Activated CD4-positive, alpha-beta memory T cell treated with anti-CD3 and anti-CD28 coated beads, Interleukin-2, amount 10 ng/mL, durations not matched to agents 7 days and 5 days (primary cell): ENCODE results near the gene KIAA0825. TPM values are rescaled to one million over a fixed set of nuclear protein-coding genes. Genes with fewer than 3 reads are reported as not detected.

Experiments used
- CTCF ChIA-PET: fragments of 350-600 bp; sonication (Branson Sonifier 250); formaldehyde crosslinking; loops from one replicate; lab custom pipeline; 2021; ENCODE audit warnings: antibody characterized with exemption, inconsistent platforms; lab: Charles Lee
- POLR2A ChIA-PET: fragments of 350-600 bp; sonication (Branson Sonifier 250); formaldehyde crosslinking; loops from one replicate; lab custom pipeline; 2021; ENCODE audit warnings: antibody characterized with exemption; lab: Charles Lee
- DNase-seq: peaks from one replicate; pipeline ENCODE4 v3.0.0-alpha.2; 2020
- H3K27ac Mint-ChIP-seq: one replicate; pipeline ENCODE4 v1.8.0; 2021; ENCODE audit warnings: mild to moderate bottlenecking, mixed read lengths
- H3K27me3 Mint-ChIP-seq: one replicate; pipeline ENCODE4 v1.8.0; 2021; ENCODE audit warnings: mixed read lengths
- H3K36me3 Mint-ChIP-seq: one replicate; pipeline ENCODE4 v1.8.0; 2021; ENCODE audit warnings: low read depth, mixed read lengths
- H3K4me1 Mint-ChIP-seq: one replicate; pipeline ENCODE4 v1.8.0; 2021; ENCODE audit warnings: mixed read lengths
- H3K4me3 Mint-ChIP-seq: one replicate; pipeline ENCODE4 v1.8.0; 2021; ENCODE audit warnings: mild to moderate bottlenecking, mixed read lengths
- H3K9me3 Mint-ChIP-seq: one replicate; pipeline ENCODE4 v1.8.0; 2021; ENCODE audit warnings: mixed read lengths
- total RNA-seq, 2 experiments: library from RNA; stranded (reverse); gene quantifications; one replicate each; pipeline ENCODE4 v1.2.3, GENCODE V29; 2021

Gene KIAA0825
- total RNA-seq, 2 experiments from 2014 or later: 1.5 to 1.7 TPM

DNA sequence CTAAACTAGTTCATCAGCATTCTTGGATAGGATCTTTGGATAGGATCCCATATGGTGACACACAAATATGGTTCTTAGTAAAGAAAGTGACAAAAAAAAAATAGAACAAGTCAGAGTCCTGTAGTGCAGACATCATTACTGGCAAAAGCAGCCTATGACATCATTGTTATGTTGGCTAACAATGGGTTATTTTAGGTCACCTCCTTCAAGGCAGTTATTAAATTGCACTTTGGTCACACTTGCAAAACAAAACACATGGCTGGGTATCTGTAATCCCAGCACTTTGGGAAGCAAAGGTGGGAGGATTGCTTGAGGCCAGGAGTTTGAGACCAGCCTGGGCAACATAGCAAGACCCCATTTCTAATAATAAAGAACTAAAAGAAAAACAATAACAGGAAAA, 185.9 kb downstream of the KIAA0825 start:
- DNase-seq: no peak
- H3K4me1 Mint-ChIP-seq: no peaks in the 10 kb centered on the region
- H3K9me3 Mint-ChIP-seq: no peaks in the 10 kb centered on the region
- H3K27me3 Mint-ChIP-seq: no peaks in the 10 kb centered on the region
- H3K27ac Mint-ChIP-seq: no peak overlapping the region
- CTCF ChIA-PET: no interaction called here
- no peak overlapping the region for H3K4me3 Mint-ChIP-seq
- H3K36me3 Mint-ChIP-seq: no peaks in the 10 kb centered on the region
- POLR2A ChIA-PET: no interaction called here

DNA sequence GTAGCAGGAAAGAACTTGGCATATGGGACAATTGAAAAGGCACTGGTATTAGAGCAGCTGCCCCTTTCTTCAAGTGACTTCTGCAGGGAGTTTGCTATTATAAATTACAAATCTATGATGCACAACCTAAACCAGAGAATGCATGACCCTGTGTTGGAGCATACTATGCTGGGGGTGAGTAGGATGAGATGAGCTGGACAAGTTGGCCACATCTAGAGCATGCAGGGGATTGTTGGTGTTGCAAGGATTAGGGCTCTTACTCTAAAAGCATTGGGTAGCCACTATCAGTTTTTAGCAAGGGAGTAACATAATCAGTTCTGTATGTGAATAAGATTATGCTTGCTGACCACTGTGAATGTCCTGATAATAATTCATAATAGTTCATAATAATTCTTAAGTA, 186.7 kb downstream of the KIAA0825 start:
- no peak overlapping the region for H3K27ac Mint-ChIP-seq
- DNase-seq: no peak
- H3K9me3 Mint-ChIP-seq: no peaks in the 10 kb centered on the region
- H3K4me3 Mint-ChIP-seq: no peak overlapping the region
- H3K36me3 Mint-ChIP-seq: no peaks in the 10 kb centered on the region
- POLR2A ChIA-PET: no interaction called here
- no peaks in the 10 kb centered on the region for H3K4me1 Mint-ChIP-seq
- H3K27me3 Mint-ChIP-seq: no peaks in the 10 kb centered on the region
- CTCF ChIA-PET: no interaction called here

DNA sequence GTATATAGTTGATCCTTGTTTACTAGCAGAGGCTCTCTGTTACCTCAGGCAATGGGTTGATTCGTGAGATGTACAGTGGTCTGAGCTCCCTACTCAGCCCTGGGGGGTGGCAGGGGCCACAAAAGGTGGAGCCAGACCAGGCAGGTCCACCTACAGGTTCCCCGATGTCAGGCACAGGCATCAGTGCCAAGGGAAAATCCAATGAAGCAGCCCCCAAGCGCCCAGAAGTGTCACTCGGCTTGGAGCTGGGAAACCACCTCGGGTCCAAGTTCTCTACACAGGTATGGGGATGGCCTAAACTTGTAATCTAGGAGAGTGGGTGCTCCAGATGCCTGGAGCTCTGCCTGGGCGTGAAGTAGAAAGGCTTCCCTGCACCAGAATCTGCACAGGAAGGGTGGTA, 188.8 kb downstream of the KIAA0825 start:
- no peaks in the 10 kb centered on the region for H3K27me3 Mint-ChIP-seq
- H3K36me3 Mint-ChIP-seq: no peaks in the 10 kb centered on the region
- H3K27ac Mint-ChIP-seq: no peak overlapping the region
- H3K4me1 Mint-ChIP-seq: no peaks in the 10 kb centered on the region
- no peaks in the 10 kb centered on the region for H3K9me3 Mint-ChIP-seq
- ChIA-PET CTCF (no interaction called here), POLR2A (no interaction called here)
- DNase-seq: no peak
- no peak overlapping the region for H3K4me3 Mint-ChIP-seq

DNA sequence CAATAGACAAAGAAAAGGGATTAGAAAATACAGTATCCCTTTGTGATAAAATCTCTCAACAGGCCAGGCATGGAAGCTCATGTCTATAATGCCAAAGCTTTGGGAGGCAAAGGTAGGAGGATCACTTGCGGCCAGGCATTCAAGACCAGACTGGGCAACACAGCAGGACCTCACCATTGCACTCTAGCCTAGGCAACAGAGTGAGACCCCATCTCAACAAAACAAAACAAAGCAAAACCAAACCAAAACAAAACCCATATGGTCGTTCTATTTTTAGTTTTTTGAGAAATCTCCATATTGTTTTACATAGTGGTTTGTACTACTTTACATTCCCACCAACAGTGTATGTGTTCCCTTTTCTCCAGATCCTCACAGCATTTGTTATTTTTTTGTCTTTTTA, 193.0 kb downstream of the KIAA0825 start:
- ChIA-PET POLR2A (no interaction called here), CTCF (no interaction called here)
- no peak for DNase-seq
- no peak overlapping the region for H3K27ac Mint-ChIP-seq
- H3K36me3 Mint-ChIP-seq: no peaks in the 10 kb centered on the region
- H3K27me3 Mint-ChIP-seq: no peaks in the 10 kb centered on the region
- H3K9me3 Mint-ChIP-seq: no peaks in the 10 kb centered on the region
- no peak overlapping the region for H3K4me3 Mint-ChIP-seq
- H3K4me1 Mint-ChIP-seq: no peaks in the 10 kb centered on the region

DNA sequence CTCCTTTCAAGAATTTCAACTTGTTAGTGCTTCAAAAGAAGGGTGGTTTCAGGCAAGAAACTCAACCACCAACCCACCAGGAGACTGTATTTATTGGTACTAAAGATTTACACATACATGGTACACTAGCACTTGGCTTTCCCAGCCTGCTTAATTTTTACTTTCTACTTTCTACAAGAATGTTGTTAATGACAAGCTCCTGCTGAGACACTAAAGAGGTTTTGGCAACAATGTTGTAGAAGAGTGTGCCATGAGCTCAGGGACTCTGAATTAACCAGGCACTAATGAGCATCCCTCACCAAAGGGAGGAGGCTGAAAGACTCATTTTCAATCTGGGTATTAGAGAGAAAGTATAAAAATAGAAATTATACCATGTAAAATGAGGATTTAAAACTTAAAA, 195.0 kb downstream of the KIAA0825 start:
- DNase-seq: no peak
- Mint-ChIP-seq H3K4me3 (no peak overlapping the region), H3K36me3 (no peaks in the 10 kb centered on the region), H3K9me3 (no peaks in the 10 kb centered on the region), H3K27me3 (no peaks in the 10 kb centered on the region), H3K4me1 (no peaks in the 10 kb centered on the region), H3K27ac (no peak overlapping the region)
- CTCF ChIA-PET: no interaction called here
- POLR2A ChIA-PET: no interaction called here

DNA sequence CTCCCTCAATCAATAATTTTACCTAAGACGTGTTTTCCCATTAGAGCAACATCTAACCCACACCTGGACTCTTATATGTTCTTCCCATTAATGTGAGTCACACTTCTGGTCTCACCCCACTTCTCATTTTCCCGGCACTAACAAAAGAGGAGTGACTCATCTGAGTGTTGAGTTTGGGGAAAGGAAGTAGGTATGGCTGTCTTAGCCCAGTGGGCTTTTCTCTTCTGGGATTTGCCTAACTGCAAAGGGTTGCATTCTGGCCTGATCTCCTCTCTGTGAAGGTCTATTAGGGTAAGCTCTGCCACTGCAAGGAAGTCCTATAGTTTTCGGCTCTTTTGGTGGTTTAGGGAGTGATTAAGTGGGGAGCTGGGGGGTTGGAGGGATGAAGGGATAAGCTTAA, 195.6 kb downstream of the KIAA0825 start:
- Mint-ChIP-seq H3K36me3 (no peaks in the 10 kb centered on the region), H3K27me3 (no peaks in the 10 kb centered on the region), H3K4me1 (no peaks in the 10 kb centered on the region), H3K9me3 (no peaks in the 10 kb centered on the region), H3K27ac (no peak overlapping the region), H3K4me3 (no peak overlapping the region)
- CTCF ChIA-PET: no interaction called here
- POLR2A ChIA-PET: no interaction called here
- DNase-seq: no peak

DNA sequence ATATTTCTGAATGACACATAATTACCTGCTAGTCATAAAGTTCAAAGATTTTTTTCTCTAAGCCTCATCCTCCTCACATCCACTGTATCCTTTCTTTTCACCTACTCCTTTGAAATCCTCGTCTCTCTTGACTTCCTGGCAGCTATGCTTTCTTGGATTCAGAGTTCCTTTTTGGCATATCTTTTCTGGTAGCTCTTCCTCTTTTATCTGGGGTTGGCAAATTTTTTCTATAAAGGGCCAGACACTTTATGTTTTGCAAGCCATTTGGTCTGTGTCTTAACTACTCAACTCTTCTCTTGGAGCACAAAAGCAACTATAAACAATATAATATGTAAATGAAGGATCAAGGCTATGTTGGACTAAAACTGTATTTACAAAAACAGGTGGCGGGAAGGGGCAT, 197.5 kb downstream of the KIAA0825 start:
- Mint-ChIP-seq H3K4me1 (no peaks in the 10 kb centered on the region), H3K27ac (no peak overlapping the region), H3K36me3 (no peaks in the 10 kb centered on the region), H3K9me3 (no peaks in the 10 kb centered on the region), H3K27me3 (no peaks in the 10 kb centered on the region), H3K4me3 (no peak overlapping the region)
- POLR2A ChIA-PET: no interaction called here
- CTCF ChIA-PET: no interaction called here
- no peak for DNase-seq

DNA sequence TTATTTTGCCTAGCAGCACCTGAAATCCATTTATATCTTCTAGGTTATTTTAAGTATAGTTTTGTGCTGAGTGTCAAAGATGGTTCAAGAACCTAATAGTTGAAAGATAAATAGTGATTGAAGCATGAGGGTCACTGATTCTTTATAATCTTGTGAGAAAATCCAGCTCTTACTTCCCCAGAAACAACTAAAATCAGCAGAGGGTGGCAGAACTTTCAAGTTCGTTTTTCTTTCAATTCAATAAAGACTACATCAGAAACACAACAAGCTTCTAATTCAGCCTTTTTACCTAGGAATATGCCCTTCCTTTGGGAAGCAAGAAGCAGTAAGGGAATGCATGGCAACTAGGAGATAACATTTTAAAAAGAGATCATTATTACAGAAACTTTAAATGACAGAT, 202.6 kb downstream of the KIAA0825 start:
- Mint-ChIP-seq H3K4me1 (no peaks in the 10 kb centered on the region), H3K4me3 (no peak overlapping the region), H3K27ac (no peak overlapping the region), H3K36me3 (no peaks in the 10 kb centered on the region), H3K27me3 (no peaks in the 10 kb centered on the region), H3K9me3 (no peaks in the 10 kb centered on the region)
- CTCF ChIA-PET: no interaction called here
- DNase-seq: no peak
- POLR2A ChIA-PET: no interaction called here

DNA sequence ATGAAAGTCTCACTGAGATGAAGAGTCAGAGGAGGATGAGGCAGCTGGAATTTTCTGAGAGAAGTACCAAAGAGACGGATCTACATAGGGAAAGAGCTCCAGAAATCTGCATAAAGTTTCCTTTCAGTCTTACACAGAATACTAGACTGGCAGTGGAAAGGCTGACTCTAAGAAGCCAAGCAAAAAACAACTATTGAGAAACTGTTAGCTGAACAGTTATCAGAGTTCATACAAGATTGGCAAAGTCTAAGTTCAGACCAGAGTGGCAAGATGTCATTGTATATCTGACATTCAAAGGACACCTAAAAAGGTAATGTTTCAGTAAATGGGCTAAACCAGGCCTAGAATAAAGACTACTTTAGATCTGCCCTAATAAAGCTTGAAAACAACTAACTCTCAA, 209.0 kb downstream of the KIAA0825 start:
- Mint-ChIP-seq H3K4me1 (no peaks in the 10 kb centered on the region), H3K4me3 (no peak overlapping the region), H3K36me3 (no peaks in the 10 kb centered on the region), H3K27me3 (no peaks in the 10 kb centered on the region), H3K27ac (no peak overlapping the region), H3K9me3 (no peaks in the 10 kb centered on the region)
- no peak for DNase-seq
- POLR2A ChIA-PET: no interaction called here
- CTCF ChIA-PET: no interaction called here

DNA sequence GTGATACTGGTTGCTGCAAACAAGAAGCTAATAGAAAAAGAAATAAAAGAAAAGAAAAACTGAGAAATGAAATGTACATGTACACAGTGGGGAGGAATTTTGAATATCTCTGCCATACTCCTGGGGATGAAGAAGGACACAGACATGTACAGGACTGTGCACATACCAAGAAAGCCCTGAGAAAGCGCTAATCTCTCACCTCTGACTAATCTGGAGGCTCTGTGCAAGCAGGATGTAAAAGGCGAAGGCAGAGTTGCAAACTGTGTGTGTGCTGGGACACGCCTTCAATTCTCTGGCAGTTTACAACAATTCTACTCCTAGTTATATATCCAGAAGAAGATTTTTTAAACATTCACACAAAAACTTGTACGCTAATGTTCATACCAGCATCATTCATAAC, 211.4 kb downstream of the KIAA0825 start:
- Mint-ChIP-seq H3K9me3 (no peaks in the 10 kb centered on the region), H3K27ac (no peak overlapping the region), H3K4me3 (no peak overlapping the region), H3K36me3 (no peaks in the 10 kb centered on the region), H3K27me3 (no peaks in the 10 kb centered on the region), H3K4me1 (no peaks in the 10 kb centered on the region)
- POLR2A ChIA-PET: no interaction called here
- CTCF ChIA-PET: no interaction called here
- DNase-seq: no peak

DNA sequence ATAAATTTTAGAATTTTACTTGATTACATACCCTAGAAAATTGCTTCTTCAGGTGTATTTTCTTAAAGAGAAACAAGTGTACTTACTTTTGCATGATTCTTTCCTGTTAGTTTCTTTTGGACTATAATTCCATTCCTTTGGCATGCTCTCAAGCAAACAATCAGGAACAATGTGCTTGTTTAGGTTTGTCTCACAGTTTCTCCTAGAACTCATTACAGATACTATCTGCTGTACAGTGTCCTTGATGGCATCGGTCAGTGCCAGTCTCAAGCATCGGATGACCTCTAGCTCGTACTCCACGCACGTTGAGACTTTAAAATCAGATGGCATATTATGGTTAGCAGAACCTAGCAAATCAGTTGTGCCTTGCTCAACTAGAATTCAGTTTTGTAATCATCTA, 214.9 kb downstream of the KIAA0825 start:
- ChIA-PET CTCF (no interaction called here), POLR2A (no interaction called here)
- no peaks in the 10 kb centered on the region for H3K36me3 Mint-ChIP-seq
- H3K9me3 Mint-ChIP-seq: no peaks in the 10 kb centered on the region
- no peak for DNase-seq
- no peaks in the 10 kb centered on the region for H3K4me1 Mint-ChIP-seq
- H3K27ac Mint-ChIP-seq: no peak overlapping the region
- no peaks in the 10 kb centered on the region for H3K27me3 Mint-ChIP-seq
- no peak overlapping the region for H3K4me3 Mint-ChIP-seq

DNA sequence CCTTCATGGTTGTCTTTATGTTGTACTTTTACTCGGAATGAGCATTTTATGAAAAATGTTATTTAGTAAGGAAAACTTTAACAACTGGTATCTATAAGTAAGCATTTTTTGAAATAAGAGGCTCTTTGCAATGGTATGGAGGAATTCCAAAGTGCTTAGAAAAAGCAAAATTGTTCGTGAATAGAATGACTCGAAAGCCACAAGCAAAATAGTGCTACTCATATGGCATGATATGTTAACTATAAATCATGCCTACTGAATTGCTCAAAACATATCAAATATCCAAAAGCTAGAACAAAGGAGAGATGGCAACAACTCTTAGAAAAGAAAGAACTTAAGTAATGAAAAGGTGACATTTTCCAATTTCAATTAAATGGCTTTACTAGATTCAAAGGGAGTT, 216.3 kb downstream of the KIAA0825 start:
- Mint-ChIP-seq H3K27me3 (no peaks in the 10 kb centered on the region), H3K27ac (no peak overlapping the region), H3K9me3 (no peaks in the 10 kb centered on the region), H3K4me1 (no peaks in the 10 kb centered on the region), H3K4me3 (no peak overlapping the region), H3K36me3 (no peaks in the 10 kb centered on the region)
- CTCF ChIA-PET: no interaction called here
- DNase-seq: no peak
- POLR2A ChIA-PET: no interaction called here

DNA sequence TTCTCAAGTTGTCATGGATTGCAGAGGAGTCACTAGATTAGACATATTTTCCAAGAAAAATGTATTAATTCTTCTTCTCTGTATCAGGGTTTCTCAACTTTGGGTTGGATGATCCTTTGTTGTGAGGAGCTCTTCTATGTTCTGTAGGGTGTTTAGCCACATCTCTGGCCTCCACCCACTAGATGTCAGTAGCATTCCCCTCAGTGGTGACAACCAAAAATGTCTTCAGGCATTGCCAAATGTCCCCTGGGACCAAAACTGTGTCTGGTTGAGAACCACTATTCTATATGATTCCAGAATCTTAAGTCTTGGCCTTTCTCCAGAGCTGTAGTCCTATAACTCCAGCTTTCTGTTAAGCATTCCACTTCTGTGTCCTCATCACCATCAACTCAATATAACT, 220.9 kb downstream of the KIAA0825 start:
- POLR2A ChIA-PET: no interaction called here
- Mint-ChIP-seq H3K4me1 (no peaks in the 10 kb centered on the region), H3K36me3 (no peaks in the 10 kb centered on the region), H3K4me3 (no peak overlapping the region), H3K9me3 (no peaks in the 10 kb centered on the region), H3K27me3 (no peaks in the 10 kb centered on the region), H3K27ac (no peak overlapping the region)
- no peak for DNase-seq
- CTCF ChIA-PET: no interaction called here

DNA sequence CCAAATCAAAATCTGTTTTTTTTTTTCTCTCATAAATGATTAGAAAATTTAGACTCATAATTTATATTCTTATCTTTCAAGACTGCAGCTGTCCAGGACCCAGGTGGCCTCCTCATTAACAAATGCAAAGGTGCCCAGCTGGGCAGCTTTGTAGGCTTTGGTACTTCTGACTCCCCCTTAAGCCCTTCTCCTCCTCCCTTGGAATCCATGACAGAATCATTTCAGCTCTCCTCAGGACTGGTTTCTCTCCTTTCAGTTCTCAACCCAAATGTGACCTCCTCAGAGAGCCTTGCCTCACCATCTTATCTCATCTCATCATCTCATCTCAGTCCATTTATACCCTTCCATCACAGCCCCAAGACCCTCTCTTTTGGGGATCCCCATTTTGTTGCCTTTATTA, 221.7 kb downstream of the KIAA0825 start:
- H3K9me3 Mint-ChIP-seq: no peaks in the 10 kb centered on the region

DNA sequence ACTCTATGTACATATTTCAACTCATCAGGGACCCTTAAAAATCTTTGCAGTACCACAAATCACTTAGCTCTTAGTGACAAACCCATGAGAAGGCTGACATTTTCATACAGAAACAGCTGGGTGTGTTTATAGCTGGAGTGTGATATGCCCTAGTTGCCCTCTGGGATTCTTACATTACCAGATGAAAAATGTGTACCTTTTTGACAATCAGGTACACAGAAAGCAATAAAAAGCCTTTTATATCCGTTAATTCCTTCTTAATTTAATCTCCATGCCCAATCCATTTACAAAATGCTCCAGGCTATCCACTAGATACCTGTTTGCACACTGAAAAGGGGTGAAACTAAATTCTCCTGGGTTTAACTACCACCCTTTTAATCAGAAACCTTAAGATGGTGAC, 222.9 kb downstream of the KIAA0825 start:
- Mint-ChIP-seq H3K27ac (no peak overlapping the region), H3K9me3 (no peaks in the 10 kb centered on the region), H3K27me3 (no peaks in the 10 kb centered on the region), H3K4me3 (no peak overlapping the region), H3K36me3 (no peaks in the 10 kb centered on the region), H3K4me1 (no peaks in the 10 kb centered on the region)
- POLR2A ChIA-PET: no interaction called here
- CTCF ChIA-PET: no interaction called here
- no peak for DNase-seq

More for the DNA sequence above, 221.7 kb downstream of the KIAA0825 start:
- POLR2A ChIA-PET: no interaction called here
- no peaks in the 10 kb centered on the region for H3K27me3 Mint-ChIP-seq
- H3K27ac Mint-ChIP-seq: no peak overlapping the region
- CTCF ChIA-PET: no interaction called here
- DNase-seq: no peak
- H3K4me3 Mint-ChIP-seq: no peak overlapping the region
- H3K4me1 Mint-ChIP-seq: no peaks in the 10 kb centered on the region
- no peaks in the 10 kb centered on the region for H3K36me3 Mint-ChIP-seq
